ENCODE results near the gene PNPLA1.

The PNPLA1 gene

GRCh38 chr6:36269834-36270705 is at the start of gene PNPLA1:
PNPLA1 (plus strand) TSS chr6:36270060; CDS start chr6:36270460, 400 bp downstream.
- H3K4me3 ChIP-seq (ENCODE audit: low read depth, low read length), result no peak within 1 kb of the TSS
- no peak for TF ChIP-seq CTCF (IDR thresholded peaks at IDR 0.05; ENCODE audit: borderline replicate concordance, insufficient read depth, low read depth, low read length)

GRCh38 chr6:36220226-36220625 is 49.6 kb upstream of the PNPLA1 start:
- TF ChIP-seq CTCF (IDR thresholded peaks at IDR 0.05; ENCODE audit: borderline replicate concordance, insufficient read depth, low read depth, low read length), result no peak
- H3K4me3 ChIP-seq (ENCODE audit: low read depth, low read length), result no peak overlapping the region

GRCh38 chr6:36221674-36222073 is 48.2 kb upstream of the PNPLA1 start:
- no peak for TF ChIP-seq CTCF (IDR thresholded peaks at IDR 0.05; ENCODE audit: borderline replicate concordance, insufficient read depth, low read depth, low read length)
- H3K4me3 ChIP-seq (ENCODE audit: low read depth, low read length), result no peak overlapping the region

GRCh38 chr6:36222924-36223323 is 46.9 kb upstream of the PNPLA1 start:
- H3K4me3 ChIP-seq (ENCODE audit: low read depth, low read length), result no peak overlapping the region
- TF ChIP-seq CTCF (IDR thresholded peaks at IDR 0.05; ENCODE audit: borderline replicate concordance, insufficient read depth, low read depth, low read length), result no peak

GRCh38 chr6:36223706-36224105 is 46.2 kb upstream of the PNPLA1 start:
- TF ChIP-seq CTCF (IDR thresholded peaks at IDR 0.05; ENCODE audit: borderline replicate concordance, insufficient read depth, low read depth, low read length), result no peak

GRCh38 chr6:36224918-36225461 is 44.9 kb upstream of the PNPLA1 start:
- no peak overlapping the region for H3K4me3 ChIP-seq (ENCODE audit: low read depth, low read length)
- TF ChIP-seq CTCF (IDR thresholded peaks at IDR 0.05; ENCODE audit: borderline replicate concordance, insufficient read depth, low read depth, low read length), result no peak

More at GRCh38 chr6:36223706-36224105, 46.2 kb upstream of the PNPLA1 start:
- no peak overlapping the region for H3K4me3 ChIP-seq (ENCODE audit: low read depth, low read length)

All from GM12875 (cell line).